Peyer's patch (tissue), 4 donors: ENCODE measurements around the gene MRPS5. TPM values are rescaled to one million over a fixed set of nuclear protein-coding genes. Genes with fewer than 3 reads are reported as not detected.

Experiments used
- DNase-seq, 3 donors: peaks; one replicate each; pipeline ENCODE4 v3.0.0-alpha.2; 2017 to 2019
- H3K27ac ChIP-seq, 4 donors: fragments of 200-600 bp; sonication (generic); one replicate each; pipeline ENCODE4 v1.5.1; 2016 to 2019
- H3K27me3 ChIP-seq, 2 donors: fragments of 200-600 bp; sonication (generic); one replicate each; pipeline ENCODE4 v1.5.1; 2019
- H3K36me3 ChIP-seq, 3 donors: fragments of 200-600 bp; sonication (generic); one replicate each; pipeline ENCODE4 v1.5.1; 2016 to 2019
- H3K4me1 ChIP-seq, 4 donors: fragments of 200-600 bp; sonication (generic); one replicate each; pipeline ENCODE4 v1.5.1; 2016 to 2019
- H3K4me3 ChIP-seq, 4 donors: fragments of 200-600 bp; sonication (generic); 1 replicate in 3 of 4; 2 replicates in 1 of 4; pipeline ENCODE4 v1.5.1; 2016 to 2019; ENCODE audit warnings: mild to moderate bottlenecking in 1 of 4
- H3K9me3 ChIP-seq, 4 donors: fragments of 200-600 bp; sonication (generic); one replicate each; pipeline ENCODE4 v1.5.1; 2016 to 2019; ENCODE audit warnings: mild to moderate bottlenecking in 1 of 4
- CTCF ChIP-seq, 6 experiments: fragments of 450-650 bp in 4 of 6; fragments of 200-600 bp in 2 of 6; sonication (generic) in 1 of 6; IDR thresholded peaks; one replicate each; pipeline ENCODE4 v1.5.1; 2017 to 2019; ENCODE audit warnings: antibody characterized with exemption in 6 of 6, mild to moderate bottlenecking in 3 of 6, moderate library complexity in 1 of 6
- POLR2A ChIP-seq, 2 donors: fragments of 450-650 bp; IDR thresholded peaks; one replicate each; pipeline ENCODE4 v1.5.1; 2017; ENCODE audit warnings: antibody characterized with exemption in 2 of 2, mild to moderate bottlenecking in 2 of 2, moderate library complexity in 2 of 2
- total RNA-seq, 4 donors: library from RNA; depleted of rRNA; stranded (reverse); fragments of >200 nt; gene quantifications; one replicate each; pipeline ENCODE4 v1.1.0, GENCODE V29; 2016

The MRPS5 gene
- total RNA-seq, 4 donors from 2014 or later: 52.0 to 87.3 (median 66.2) TPM

DNA sequence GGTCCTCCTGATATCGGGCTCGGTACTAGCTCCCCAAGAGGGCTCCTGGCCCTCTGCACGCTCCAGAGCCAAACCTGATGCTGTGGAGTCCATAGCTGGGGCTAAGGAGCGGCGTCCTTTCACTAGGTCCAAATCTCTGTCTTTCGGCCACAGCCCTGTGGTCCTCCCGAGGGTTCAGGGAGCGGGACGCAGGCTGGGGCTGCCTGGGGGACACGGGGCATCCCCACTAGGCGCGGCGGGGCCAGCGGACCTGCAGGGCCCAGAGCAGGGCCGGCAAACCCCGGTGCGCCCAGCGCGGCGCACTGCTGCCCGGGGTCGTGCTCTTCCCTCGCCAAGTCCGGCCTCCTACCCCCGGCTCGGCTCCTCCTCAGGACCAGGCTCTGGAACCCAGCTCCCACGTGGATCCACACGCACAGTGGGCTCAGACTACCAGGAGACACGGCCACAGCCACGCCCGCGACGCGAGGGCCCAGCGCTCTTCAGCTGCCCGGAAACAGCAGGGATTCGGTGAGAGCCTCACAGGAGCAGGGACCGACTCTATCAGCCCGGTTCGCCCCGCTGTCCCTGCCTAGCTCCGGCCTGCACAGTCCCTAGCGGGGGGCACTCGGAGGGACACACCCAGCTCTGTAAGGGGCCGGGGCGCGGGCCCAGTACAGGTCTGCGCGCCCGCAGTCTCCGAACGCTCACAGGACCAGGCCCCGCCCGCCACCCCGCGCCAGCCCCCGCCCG, 37.4 kb upstream of the MRPS5 start:
- Histone ChIP-seq H3K27ac (peak overlapping the region; percentile 72 to 82 (median 78)), H3K36me3 (peaks cover 0 to 23% (median 0%) of the 10 kb centered on the region in 3 donors), H3K4me1 (peaks cover 0 to 11% (median 0%) of the 10 kb centered on the region in 4 donors), H3K27me3 (no peaks in the 10 kb centered on the region), H3K9me3 (peaks cover 0 to under 1% (median 0%) of the 10 kb centered on the region in 4 donors), H3K4me3 (peak overlapping the region; percentile 67 to 95 (median 72))
- DNase-seq: peak; percentile 34 to 75 (median 67)
- TF ChIP-seq CTCF (IDR thresholded peaks at IDR 0.05) (no peak), POLR2A (IDR thresholded peaks at IDR 0.05) (no peak)

DNA sequence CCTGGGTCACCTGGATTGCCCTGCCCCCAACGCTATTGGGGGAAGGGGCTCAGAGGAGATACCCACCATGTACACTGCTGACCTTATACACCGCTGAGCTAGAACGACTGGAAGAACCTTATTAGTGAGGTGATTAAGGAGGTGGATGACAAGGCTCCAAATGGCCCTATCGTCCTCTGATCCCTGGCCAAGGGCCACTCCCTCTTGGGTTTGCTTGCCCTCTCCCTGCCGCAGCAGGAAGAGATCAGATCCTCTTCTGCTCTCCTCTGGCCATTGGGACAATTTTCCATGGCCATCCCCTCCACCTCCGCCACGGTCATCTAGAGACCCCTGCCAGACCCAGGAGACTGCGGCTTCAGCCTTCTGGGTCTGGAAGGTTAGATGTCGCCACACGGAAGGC, 36.8 kb upstream of the MRPS5 start:
- H3K4me3 ChIP-seq: peak overlapping the region; percentile 67 to 95 (median 72)

GRCh38 chr2:95149397-95149984, 27.9 kb upstream of the MRPS5 start:
- Histone ChIP-seq H3K27me3 (no peaks in the 10 kb centered on the region), H3K27ac (no peak overlapping the region), H3K4me3 (no peak overlapping the region), H3K4me1 (no peaks in the 10 kb centered on the region), H3K9me3 (peaks cover 0 to 81% (median 15%) of the 10 kb centered on the region in 4 donors), H3K36me3 (peaks cover 0 to 54% (median 4%) of the 10 kb centered on the region in 3 donors)
- TF ChIP-seq CTCF (IDR thresholded peaks at IDR 0.05) (no peak), POLR2A (IDR thresholded peaks at IDR 0.05) (no peak)
- no peak for DNase-seq

More for the DNA sequence above, 36.8 kb upstream of the MRPS5 start:
- peak in 2 of 3 donors; percentile 57 to 62 for DNase-seq
- Histone ChIP-seq H3K36me3 (peaks cover 0 to 29% (median 0%) of the 10 kb centered on the region in 3 donors), H3K4me1 (peaks cover 0 to 11% (median 0%) of the 10 kb centered on the region in 4 donors), H3K27ac (peak overlapping the region in 2 of 4 donors; percentile 76 to 82), H3K27me3 (no peaks in the 10 kb centered on the region), H3K9me3 (peaks cover 0 to 7% (median 0%) of the 10 kb centered on the region in 4 donors)
- TF ChIP-seq POLR2A (IDR thresholded peaks at IDR 0.05): peak in 1 of 2 donors; percentile 19
- no peak for TF ChIP-seq CTCF (IDR thresholded peaks at IDR 0.05)

DNA sequence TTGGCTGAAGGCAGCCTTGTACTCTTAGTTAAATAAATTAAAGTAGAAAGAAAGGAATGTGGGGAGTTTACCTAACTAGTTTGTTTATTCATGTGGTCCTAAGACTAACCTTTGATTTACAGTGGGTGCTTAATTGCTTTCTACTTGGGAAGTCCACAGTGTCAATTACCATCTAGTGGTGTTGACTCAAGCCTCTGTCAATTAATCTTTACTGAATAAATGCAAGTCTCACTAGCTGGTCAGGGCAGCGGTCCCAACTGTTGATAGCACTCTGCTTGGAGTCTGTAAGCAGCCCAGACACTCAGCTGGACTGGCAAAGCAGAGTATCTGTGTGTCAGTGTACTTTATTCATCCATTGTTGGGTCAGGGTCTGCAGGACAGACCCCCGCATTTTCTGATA, 22.2 kb upstream of the MRPS5 start:
- no peaks in the 10 kb centered on the region for H3K27me3 ChIP-seq
- no peak for TF ChIP-seq POLR2A (IDR thresholded peaks at IDR 0.05)
- no peak for TF ChIP-seq CTCF (IDR thresholded peaks at IDR 0.05)
- H3K4me1 ChIP-seq: no peaks in the 10 kb centered on the region
- no peak for DNase-seq
- H3K9me3 ChIP-seq: peaks cover 0 to 76% (median 9%) of the 10 kb centered on the region in 4 donors
- no peak overlapping the region for H3K27ac ChIP-seq
- no peaks in the 10 kb centered on the region for H3K36me3 ChIP-seq
- no peak overlapping the region for H3K4me3 ChIP-seq

DNA sequence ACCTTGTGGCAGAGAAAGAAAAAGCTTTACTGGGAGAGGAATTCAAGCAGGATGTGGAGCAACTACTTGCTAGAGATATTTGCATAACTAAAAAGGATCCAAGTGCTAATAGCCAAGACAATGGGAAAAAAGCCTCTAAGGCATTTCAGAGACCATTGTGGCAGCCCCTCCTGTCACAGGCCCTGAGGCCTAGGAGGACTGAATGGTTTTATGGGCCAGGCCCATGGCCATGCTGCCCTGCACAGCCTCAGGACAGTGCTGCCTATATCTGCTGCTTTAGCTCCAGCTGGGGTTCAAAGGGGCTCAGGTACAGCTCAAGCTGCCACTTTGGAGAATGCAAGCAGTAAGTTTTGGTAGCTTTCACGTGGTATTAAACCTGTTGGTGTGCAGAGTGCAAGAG, 17.1 kb upstream of the MRPS5 start:
- no peak overlapping the region for H3K4me3 ChIP-seq
- no peaks in the 10 kb centered on the region for H3K36me3 ChIP-seq
- no peak for DNase-seq
- no peak overlapping the region for H3K27ac ChIP-seq
- H3K9me3 ChIP-seq: peaks cover 0 to 38% (median 2%) of the 10 kb centered on the region in 4 donors
- no peaks in the 10 kb centered on the region for H3K4me1 ChIP-seq
- no peaks in the 10 kb centered on the region for H3K27me3 ChIP-seq
- TF ChIP-seq CTCF (IDR thresholded peaks at IDR 0.05): no peak
- no peak for TF ChIP-seq POLR2A (IDR thresholded peaks at IDR 0.05)
